Stimulated activated CD8-positive, alpha-beta memory T cell treated with anti-CD3 and anti-CD28 coated beads, Interleukin-7, amount 100 ng/mL, for 1 hour (primary cell): Measurements from ENCODE around the gene PHETA2.
"Not testable (repeated sequence)": the region's sequence is repeated elsewhere in the genome, so short reads cannot be mapped to it uniquely, and the experiment has no call there.

ENCODE experiments used
- DNase-seq, 2 donors: peaks; one replicate each; pipeline ENCODE4 v3.0.0-alpha.2; 2020; ENCODE audit warnings: low read depth in 2 of 2

The PHETA2 gene

GRCh38 chr22:42104332-42104860, 30.3 kb downstream of the PHETA2 start:
- DNase-seq = not testable (repeated sequence)

GRCh38 chr22:42108848-42109247, 34.8 kb downstream of the PHETA2 start:
- DNase-seq = no peak

GRCh38 chr22:42111798-42112197, 37.8 kb downstream of the PHETA2 start:
- no peak for DNase-seq

GRCh38 chr22:42112793-42113192, 38.7 kb downstream of the PHETA2 start:
- DNase-seq = not testable (repeated sequence)

- DNase-seq = no peak
Measured at GRCh38 chr22:42114721-42115120, 40.7 kb downstream of the PHETA2 start.

- DNase-seq = not testable (repeated sequence)
Measured at GRCh38 chr22:42115420-42115830, 41.4 kb downstream of the PHETA2 start.

- no peak for DNase-seq
Measured at GRCh38 chr22:42116848-42117424, 42.9 kb downstream of the PHETA2 start.

- DNase-seq = not testable (repeated sequence)
Measured at GRCh38 chr22:42120231-42121021, 46.4 kb downstream of the PHETA2 start.

GRCh38 chr22:42123529-42123928, 49.5 kb downstream of the PHETA2 start:
- DNase-seq = not testable (repeated sequence)

- no peak for DNase-seq
Measured at GRCh38 chr22:42127606-42128005, 53.6 kb downstream of the PHETA2 start.

GRCh38 chr22:42128007-42128406, 54.0 kb downstream of the PHETA2 start:
- DNase-seq = not testable (repeated sequence)
